ENCODE results near the gene GRAMD1A.
"Not testable (repeated sequence)": the region's sequence is repeated elsewhere in the genome, so short reads cannot be mapped to it uniquely, and the experiment has no call there.

Gene GRAMD1A

GRCh38 chr19:35019144-35019543, 19.0 kb downstream of the GRAMD1A start:
- no peak for DNase-seq (ENCODE audit: low read depth in 2 of 2)

GRCh38 chr19:35021016-35021415, 20.9 kb downstream of the GRAMD1A start:
- no peak for DNase-seq (ENCODE audit: low read depth in 2 of 2)

DNA sequence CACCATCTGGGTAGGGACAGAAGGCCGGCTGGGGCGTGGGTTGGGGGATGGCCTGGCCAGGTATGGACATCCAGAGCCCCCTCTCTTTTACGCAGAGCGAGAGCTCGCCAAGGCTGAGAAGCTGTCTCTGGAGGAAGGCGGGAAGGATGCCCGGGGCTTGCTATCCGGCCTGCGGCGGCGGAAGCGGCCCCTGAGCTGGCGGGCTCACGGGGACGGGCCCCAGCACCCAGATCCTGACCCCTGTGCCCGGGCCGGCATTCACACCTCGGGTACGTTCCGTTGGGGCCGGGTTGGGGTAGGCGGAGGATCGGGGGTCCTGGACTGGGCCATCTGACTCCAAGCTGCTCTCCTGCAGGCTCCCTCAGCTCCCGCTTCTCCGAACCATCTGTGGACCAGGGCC, 21.5 kb downstream of the GRAMD1A start:
- no peak for DNase-seq (ENCODE audit: low read depth in 2 of 2)

GRCh38 chr19:35022460-35022859, 22.3 kb downstream of the GRAMD1A start:
- no peak for DNase-seq (ENCODE audit: low read depth in 2 of 2)

DNA sequence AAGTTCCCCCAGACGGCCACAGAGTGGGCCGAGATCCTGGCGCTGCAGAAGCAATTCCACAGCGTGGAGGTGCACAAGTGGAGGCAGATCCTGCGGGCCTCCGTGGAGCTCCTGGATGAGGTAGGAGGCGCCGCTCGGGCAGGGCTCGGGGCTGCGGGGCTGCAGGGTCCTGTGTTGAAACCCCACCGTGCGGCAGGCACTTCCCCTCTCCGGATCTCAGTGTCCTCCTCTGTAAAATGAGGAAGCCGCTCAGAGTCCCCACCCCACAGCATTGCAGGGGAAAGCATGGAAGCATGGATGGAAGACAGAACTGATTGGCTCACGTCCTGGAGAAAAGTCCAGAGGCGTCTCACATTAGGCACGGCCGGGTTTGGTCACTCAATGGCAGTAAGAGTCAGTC, 23.3 kb downstream of the GRAMD1A start:
- no peak for DNase-seq (ENCODE audit: low read depth in 2 of 2)

DNA sequence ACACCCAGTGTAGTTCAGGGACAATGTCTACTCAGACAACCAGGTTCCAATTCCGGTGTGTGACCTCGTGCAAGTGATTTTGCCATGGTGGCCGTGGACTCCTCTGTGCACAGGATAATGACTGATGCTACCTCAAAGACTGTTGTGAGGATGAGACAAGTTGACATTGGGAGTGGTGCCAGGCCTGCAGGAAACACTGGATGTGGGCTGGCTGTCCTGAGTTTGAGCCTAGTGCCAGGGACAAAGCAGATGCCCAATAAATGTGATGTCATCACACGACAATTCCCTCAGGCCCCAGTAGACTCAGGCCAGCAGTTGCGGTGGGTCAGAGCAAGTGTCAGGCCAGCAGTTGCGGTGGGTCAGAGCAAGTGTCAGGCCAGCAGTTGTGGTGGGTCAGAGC, 24.0 kb downstream of the GRAMD1A start:
- no peak for DNase-seq (ENCODE audit: low read depth in 2 of 2)

DNA sequence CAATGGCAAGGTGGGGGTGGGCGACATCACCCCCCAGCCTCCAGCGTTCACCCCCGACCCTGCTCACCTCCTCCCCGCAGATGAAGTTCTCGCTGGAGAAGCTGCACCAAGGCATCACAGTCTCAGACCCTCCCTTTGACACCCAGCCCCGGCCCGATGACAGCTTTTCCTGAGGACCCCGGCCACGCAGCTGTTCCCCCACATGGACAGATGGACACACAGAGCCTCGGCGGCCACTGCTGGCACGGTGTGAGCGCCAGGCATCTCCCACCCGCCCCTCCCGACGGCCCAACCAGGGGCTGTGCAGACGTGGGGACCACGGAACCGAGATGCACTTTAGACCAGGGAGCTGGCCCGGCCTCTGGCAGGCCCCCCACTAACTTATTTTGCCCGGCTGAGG, 25.8 kb downstream of the GRAMD1A start:
- DNase-seq (ENCODE audit: low read depth in 2 of 2), result no peak

- no peak for DNase-seq (ENCODE audit: low read depth in 2 of 2)
Observed at GRCh38 chr19:35026418-35026817, 26.3 kb downstream of the GRAMD1A start.

DNA sequence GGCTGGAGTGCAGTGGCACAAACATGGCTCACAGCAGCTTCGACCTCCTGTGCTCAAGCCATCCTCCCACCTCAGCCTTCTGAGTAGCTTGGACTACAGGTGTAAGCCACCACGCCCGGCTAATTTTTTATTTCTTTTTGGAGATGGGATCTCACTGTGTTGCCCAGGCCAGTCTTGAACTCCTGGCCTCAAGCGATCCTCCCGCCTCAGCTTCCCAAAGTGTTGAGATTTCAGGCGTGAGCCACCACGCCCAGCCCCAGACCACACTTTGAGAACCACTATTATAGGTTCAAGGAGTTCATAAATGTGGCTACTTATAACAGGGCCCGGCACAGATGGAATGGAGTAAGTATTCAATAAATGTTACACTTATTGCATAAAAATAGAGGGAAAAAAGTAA, 26.9 kb downstream of the GRAMD1A start:
- no peak for DNase-seq (ENCODE audit: low read depth in 2 of 2)

DNA sequence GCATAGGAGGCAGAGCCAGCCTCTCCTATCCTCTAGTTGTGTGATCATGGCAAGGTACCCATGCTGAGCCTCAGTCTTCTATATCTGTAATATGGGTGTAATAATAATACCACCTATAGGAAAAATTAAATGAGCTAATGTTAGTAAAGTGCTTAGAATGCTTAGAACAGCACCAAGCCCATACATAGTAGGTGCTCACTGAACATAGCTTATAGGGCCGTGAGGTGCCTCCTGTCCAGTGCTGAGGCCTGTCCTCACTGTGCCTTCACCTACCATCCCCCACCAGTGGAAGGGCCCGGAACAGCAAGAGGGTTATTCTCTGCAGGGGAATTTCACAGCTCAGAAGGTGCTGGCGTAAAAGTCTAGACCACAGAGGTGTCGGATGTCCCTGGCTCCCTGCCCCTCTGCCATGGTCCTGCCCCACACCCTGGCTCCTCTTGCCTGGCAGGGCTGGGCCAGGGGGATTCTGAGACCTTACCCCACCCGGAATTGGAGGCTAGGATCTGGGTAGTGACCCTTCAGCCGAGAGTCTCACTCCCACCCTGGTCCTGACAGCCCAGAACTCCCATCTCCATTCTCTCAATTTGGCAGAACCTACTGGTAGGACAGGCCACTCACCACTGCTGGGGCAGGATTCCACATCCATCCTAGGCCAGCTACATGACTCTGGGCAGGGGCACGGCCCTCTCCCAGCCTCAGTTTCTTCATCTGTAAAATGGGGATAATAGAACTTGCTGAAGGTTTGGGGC, 27.9 kb downstream of the GRAMD1A start:
- DNase-seq (ENCODE audit: low read depth in 2 of 2), result no peak

GRCh38 chr19:35028600-35028885, 28.4 kb downstream of the GRAMD1A start:
- DNase-seq (ENCODE audit: low read depth in 2 of 2), result not testable (repeated sequence)

- not testable (repeated sequence) for DNase-seq (ENCODE audit: low read depth in 2 of 2)
Observed at GRCh38 chr19:35029275-35029736, 29.2 kb downstream of the GRAMD1A start.

DNA sequence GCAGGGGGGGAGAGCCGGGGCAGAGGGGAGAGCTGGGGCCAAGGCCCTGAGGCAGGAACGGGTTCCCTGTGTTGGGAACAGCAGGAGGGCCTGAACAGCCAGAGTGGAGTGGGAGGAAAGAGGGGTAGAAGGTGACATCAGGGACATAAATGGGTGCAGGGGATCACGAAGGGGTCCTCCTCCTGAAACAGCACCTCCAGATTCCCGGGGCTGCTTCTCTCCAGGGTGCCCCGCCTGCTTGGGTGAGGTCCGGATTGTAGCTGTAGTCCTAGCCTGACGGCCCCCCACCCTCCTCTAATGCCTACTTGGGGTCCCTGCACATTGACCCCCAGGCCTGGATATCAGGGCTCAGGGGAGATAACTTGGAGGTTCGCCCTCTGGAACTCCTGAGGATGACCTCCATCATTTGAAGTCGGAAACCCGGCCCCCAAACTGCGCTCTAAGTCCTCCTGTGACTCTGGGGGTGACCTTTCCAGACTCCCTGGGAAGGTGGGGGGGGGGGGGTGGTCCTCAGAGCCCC, 29.7 kb downstream of the GRAMD1A start:
- DNase-seq (ENCODE audit: low read depth in 2 of 2), result no peak

DNA sequence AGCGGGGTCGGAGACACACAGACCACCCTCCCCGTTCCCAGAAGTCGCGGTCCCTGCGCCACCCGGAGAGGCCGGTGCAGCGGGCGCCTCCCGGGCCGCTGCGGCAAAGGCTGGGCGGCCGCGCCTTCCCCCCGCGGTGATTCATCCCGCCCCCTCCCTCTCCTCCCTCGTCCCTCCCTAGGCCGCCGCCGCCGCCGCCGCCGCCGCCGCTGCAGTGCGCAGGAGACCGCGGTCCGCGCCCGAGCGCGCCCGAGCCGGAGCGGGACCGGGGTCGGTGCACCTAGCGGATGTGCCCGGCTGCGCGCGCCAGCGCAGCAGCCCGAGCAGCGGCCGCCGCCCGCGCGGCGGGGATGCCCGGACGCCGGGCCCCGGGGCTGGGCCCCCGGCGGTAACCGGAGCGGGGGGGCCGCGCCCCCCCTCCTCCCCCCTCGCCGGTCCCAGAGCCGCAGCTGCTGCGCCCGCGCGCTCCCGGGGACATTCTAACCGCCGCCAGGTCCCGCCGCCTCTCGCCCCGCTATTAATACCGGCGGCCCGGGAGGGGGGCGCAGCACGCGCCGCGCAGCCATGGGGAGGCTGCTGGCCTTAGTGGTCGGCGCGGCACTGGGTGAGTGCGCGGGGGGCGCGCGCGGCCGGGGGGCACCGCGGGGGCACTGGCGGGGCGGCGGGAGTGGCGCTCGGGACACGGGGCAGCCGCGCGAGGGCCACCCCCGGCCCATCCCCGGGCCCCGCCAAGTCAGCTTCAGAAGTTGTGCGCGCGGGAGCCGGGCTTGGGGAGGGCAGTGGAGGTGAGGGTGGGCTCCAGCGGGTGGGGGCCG, 30.3 kb downstream of the GRAMD1A start, which contains the start of gene SCN1B:
Gene SCN1B (plus strand): TSS at position 214 of the 815 bp plus-strand sequence. CDS start 351 bp downstream, at position 565.
- peak; percentile 66 to 71 for DNase-seq (ENCODE audit: low read depth in 2 of 2)

DNA sequence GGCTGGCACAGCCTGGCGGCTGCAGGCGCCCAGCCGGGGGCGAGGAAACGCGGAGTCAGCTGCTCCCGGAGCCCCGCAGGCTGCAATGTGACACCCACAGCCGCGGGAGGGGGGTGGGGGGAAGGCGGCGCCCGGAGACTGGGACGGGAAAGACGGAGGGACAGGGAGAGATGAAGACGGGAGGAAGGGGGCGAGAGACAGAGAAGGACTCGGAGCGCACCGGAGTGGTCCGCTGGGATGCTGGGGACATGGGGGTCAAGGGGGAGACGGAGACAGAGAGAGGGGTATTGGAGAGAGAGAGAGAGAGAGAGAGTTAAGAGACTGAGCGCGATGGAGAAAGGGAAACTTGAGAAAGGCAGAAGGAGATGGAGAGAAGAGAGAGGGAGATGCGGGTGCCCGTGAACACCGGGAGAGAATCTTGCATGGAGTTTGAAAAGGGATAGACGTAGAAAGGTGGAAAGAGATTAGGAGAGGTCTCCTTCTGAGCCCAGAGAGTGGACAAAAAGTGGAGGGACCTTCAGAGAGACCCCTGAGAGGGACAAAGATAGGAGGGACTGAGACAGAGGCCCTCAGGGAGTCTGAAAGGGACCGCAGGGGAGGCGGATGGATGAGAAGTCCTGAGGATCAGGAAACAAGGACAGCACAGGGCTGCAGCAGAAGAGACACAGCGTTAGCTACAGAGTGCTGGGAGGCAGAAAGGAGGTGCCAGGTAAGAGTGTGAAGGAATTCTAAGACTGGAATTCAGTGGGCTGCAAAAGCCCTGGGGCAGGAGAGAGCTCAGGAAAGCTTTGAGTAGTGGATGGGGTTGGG, 31.2 kb downstream of the GRAMD1A start:
- no peak for DNase-seq (ENCODE audit: low read depth in 2 of 2)

- no peak for DNase-seq (ENCODE audit: low read depth in 2 of 2)
Observed at GRCh38 chr19:35032356-35032865, 32.3 kb downstream of the GRAMD1A start.

GRCh38 chr19:35033067-35034004, 33.2 kb downstream of the GRAMD1A start:
- no peak for DNase-seq (ENCODE audit: low read depth in 2 of 2)

DNA sequence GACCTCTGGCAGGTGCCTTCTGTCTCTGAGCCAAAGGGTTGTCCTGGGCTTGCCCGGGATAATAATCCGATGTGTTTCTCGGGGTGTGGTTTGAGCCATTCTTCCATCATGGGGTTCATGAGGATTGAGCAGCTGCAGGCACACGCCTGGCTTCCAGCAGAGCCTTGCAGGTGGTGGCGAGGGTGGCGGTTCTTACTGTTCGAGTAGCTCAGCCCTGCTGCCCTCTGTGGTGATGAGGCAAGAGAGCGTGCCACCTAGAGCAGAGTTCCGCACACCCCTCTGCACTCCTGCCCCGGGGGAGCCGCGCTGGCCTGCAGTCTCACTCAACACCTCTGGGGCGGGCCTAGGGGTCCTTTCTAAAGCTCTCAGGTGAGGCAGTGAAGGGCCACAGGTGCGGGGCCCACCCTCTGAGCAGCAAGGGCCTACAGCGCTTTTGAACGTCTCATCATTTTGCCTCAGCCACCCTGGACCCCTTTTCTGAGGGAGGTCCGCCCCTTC, 33.9 kb downstream of the GRAMD1A start:
- no peak for DNase-seq (ENCODE audit: low read depth in 2 of 2)

GRCh38 chr19:35034588-35035382, 34.7 kb downstream of the GRAMD1A start:
- no peak for DNase-seq (ENCODE audit: low read depth in 2 of 2)
